GM12878 (cell line): ENCODE measurements around the gene MRGPRF. TPM values are rescaled to one million over a fixed set of nuclear protein-coding genes. Genes with fewer than 3 reads are reported as not detected.

ENCODE experiments used
- CHD2 ChIP-seq: IDR thresholded peaks from 2 replicates; pipeline ENCODE4 v1.6.1; 2011; ENCODE audit warnings: low read depth, low read length, improper control_type of control experiment, borderline replicate concordance
- E2F4 ChIP-seq: IDR thresholded peaks from 2 replicates; pipeline ENCODE4 v1.6.1; 2012; ENCODE audit warnings: low read depth, low read length, improper control_type of control experiment
- EP300 ChIP-seq, 2 experiments: fragments of 150-350 bp in 1 of 2; IDR thresholded peaks; 2 replicates each; pipeline ENCODE4 v1.6.1; 2011 to 2012; ENCODE audit warnings: low read depth in 2 of 2, low read length in 2 of 2, borderline replicate concordance in 1 of 2, improper control_type of control experiment in 1 of 2, inconsistent platforms in 1 of 2; ENCODE audit not compliant: control insufficient read depth in 1 of 2
- EZH2 ChIP-seq: IDR thresholded peaks from 2 replicates; pipeline ENCODE4 v1.6.1; 2012; ENCODE audit warnings: low read depth, mild to moderate bottlenecking, control low read depth, inconsistent platforms, low read length, borderline replicate concordance; ENCODE audit not compliant: control insufficient read depth
- FOS ChIP-seq: IDR thresholded peaks from 3 replicates; pipeline ENCODE4 v1.6.1; 2011; ENCODE audit warnings: borderline replicate concordance; ENCODE audit not compliant: insufficient read length; ENCODE audit errors: extremely low read depth
- LARP7 ChIP-seq: fragments of 450-650 bp; IDR thresholded peaks from 2 replicates; pipeline ENCODE4 v1.6.1; 2017; ENCODE audit warnings: mild to moderate bottlenecking
- NFIC ChIP-seq: IDR thresholded peaks from 2 replicates; pipeline ENCODE4 v1.6.1; 2012; ENCODE audit warnings: low read depth, mild to moderate bottlenecking, inconsistent platforms, low read length, moderate library complexity
- POLR2A ChIP-seq: IDR thresholded peaks from 2 replicates; pipeline ENCODE4 v1.6.1; 2011; ENCODE audit warnings: low read depth, mild to moderate bottlenecking, low read length
- RBBP5 ChIP-seq: fragments of 200-600 bp; sonication (generic); conservative IDR thresholded peaks from 2 replicates; pipeline ENCODE4 v1.6.1; 2016
- SMAD5 ChIP-seq: IDR thresholded peaks from 2 replicates; pipeline ENCODE4 v1.6.1; 2016; ENCODE audit warnings: antibody characterized with exemption, low read depth
- SMARCA5 ChIP-seq: fragments of 450-650 bp; IDR thresholded peaks from 2 replicates; pipeline ENCODE4 v1.6.1; 2017; ENCODE audit warnings: mild to moderate bottlenecking
- SREBF2 ChIP-seq: IDR thresholded peaks from 2 replicates; pipeline ENCODE4 v1.6.1; 2012; ENCODE audit warnings: mild to moderate bottlenecking, low read length
- SRF ChIP-seq, 2 experiments: IDR thresholded peaks; 2 replicates each; pipeline ENCODE4 v1.6.1; 2011; ENCODE audit warnings: low read depth in 2 of 2, low read length in 2 of 2, mild to moderate bottlenecking in 1 of 2, moderate library complexity in 1 of 2
- SUZ12 ChIP-seq: fragments of 200-600 bp; sonication (generic); IDR thresholded peaks from one replicate; pipeline ENCODE4 v1.6.1; 2018; ENCODE audit warnings: antibody characterized with exemption, mild to moderate bottlenecking; ENCODE audit not compliant: unreplicated experiment
- ZNF384 ChIP-seq: IDR thresholded peaks from 2 replicates; pipeline ENCODE4 v1.6.1; 2012; ENCODE audit warnings: low read depth, mild to moderate bottlenecking, low read length, improper control_type of control experiment, borderline replicate concordance
- polyA plus RNA-seq, 11 experiments: library from polyadenylated mRNA; depleted of rRNA in 4 of 11; unstranded in 6 of 11; stranded (reverse) in 5 of 11; fragments of >200 nt; fragmentation: Nextera tagmentation in 4 of 11; fragmentation: Illumina TruSeq in 1 of 11; extraction: Ambion mirVana in 4 of 11; extraction: Trizol in 1 of 11; gene quantifications; 1 replicate in 1 of 11; 2 replicates in 10 of 11; pipeline versions ENCODE4 v1.2.1 to v1.2.3, GENCODE V29; 2011 to 2016; ENCODE audit warnings: inconsistent platforms in 2 of 11, missing spikeins in 2 of 11, low read depth in 1 of 11
- total RNA-seq, 4 experiments: library from RNA; depleted of rRNA in 3 of 4; stranded (reverse); fragments of >200 nt in 3 of 4; fragmentation: Illumina TruSeq in 1 of 4; extraction: Trizol in 1 of 4; gene quantifications; 2 replicates each; pipeline versions ENCODE4 v1.2.1 to v1.2.3, GENCODE V29; 2013 to 2021
- TF ChIP-seq, protein P1 (sequence below): fragments of 450-650 bp; formaldehyde crosslinking; IDR thresholded peaks from 2 replicates; pipeline ENCODE4 v1.5.0; 2022; ENCODE audit warnings: mild to moderate bottlenecking, missing genetic modification characterization
- TF ChIP-seq, protein P2 (sequence below): fragments of 450-650 bp; conservative IDR thresholded peaks from 2 replicates; pipeline ENCODE4 v1.6.1; 2017; ENCODE audit warnings: mild to moderate bottlenecking, moderate library complexity
- TF ChIP-seq, protein P3 (sequence below): fragments of 450-650 bp; IDR thresholded peaks from 2 replicates; pipeline ENCODE4 v1.6.1; 2018; ENCODE audit warnings: borderline replicate concordance, mild to moderate bottlenecking; ENCODE audit not compliant: partially characterized antibody

Gene MRGPRF
- total and polyA plus RNA-seq, 10 of the 15 experiments (the other 5 are each of a cell fraction or from before 2014, with no cell fraction given): not detected

DNA sequence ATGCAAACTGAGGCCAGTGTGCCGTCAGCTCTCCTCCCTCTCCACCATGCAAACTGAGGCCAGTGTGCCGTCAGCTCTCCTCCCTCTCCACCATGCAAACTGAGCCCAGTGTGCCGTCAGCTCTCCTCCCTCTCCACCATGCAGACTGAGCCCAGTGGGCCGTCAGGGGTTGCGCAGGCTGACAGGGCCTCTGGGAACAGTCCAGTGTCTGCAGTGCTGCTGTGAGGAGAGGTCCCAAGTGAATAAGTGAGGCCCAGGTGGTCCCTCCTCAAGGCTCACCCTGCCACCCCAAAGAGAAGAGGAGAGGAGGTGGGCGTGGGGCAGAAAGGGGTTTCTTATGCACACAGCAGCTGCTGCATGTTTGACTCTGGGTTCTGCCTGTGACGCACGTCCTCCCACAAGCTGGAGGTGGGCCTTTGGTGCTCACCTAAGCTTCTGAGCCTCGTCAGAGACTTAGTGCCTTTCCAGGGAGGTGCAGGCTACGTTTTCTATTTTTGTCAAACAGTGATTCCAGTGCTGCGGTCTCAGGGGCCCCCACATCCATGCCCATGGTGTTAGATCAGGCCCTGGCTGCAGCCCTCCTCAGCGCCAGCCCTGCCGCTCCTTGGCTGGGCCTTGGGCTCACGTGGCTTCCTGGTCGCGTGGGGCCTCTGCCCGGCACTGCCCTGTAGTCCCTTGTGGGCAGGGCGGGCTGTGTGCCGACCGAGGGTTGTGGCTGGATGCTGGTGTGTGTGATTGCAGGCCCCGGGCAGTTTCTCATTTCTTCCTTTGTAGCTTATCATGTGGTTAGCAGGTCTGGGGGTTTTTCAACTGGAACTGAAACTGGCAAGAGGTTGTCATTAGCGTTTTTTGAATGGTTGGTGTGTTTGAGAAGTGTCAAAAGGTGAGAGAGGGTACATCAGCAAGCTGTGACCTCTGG is 42.8 kb upstream of the MRGPRF start (continued):
- TF ChIP-seq, protein P1, sequence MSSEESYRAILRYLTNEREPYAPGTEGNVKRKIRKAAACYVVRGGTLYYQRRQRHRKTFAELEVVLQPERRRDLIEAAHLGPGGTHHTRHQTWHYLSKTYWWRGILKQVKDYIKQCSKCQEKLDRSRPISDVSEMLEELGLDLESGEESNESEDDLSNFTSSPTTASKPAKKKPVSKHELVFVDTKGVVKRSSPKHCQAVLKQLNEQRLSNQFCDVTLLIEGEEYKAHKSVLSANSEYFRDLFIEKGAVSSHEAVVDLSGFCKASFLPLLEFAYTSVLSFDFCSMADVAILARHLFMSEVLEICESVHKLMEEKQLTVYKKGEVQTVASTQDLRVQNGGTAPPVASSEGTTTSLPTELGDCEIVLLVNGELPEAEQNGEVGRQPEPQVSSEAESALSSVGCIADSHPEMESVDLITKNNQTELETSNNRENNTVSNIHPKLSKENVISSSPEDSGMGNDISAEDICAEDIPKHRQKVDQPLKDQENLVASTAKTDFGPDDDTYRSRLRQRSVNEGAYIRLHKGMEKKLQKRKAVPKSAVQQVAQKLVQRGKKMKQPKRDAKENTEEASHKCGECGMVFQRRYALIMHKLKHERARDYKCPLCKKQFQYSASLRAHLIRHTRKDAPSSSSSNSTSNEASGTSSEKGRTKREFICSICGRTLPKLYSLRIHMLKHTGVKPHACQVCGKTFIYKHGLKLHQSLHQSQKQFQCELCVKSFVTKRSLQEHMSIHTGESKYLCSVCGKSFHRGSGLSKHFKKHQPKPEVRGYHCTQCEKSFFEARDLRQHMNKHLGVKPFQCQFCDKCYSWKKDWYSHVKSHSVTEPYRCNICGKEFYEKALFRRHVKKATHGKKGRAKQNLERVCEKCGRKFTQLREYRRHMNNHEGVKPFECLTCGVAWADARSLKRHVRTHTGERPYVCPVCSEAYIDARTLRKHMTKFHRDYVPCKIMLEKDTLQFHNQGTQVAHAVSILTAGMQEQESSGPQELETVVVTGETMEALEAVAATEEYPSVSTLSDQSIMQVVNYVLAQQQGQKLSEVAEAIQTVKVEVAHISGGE: no peak
- TF ChIP-seq POLR2A (peak; percentile 47; the same call in 1 of the 2 replicates), SMARCA5 (peak; percentile 84), LARP7 (0 out of 2 replicates have a peak, but pooled peaks have one; percentile 64), ZNF384 (no peak), SMAD5 (no peak), RBBP5 (no peak), SRF (IDR thresholded peaks at IDR 0.05; ENCODE audit: low read depth in 2 of 2, low read length in 2 of 2) (no peak), EZH2 (no peak), EP300 (IDR thresholded peaks at IDR 0.05; ENCODE audit: borderline replicate concordance in 1 of 2, control insufficient read depth in 1 of 2, low read depth in 2 of 2, low read length in 2 of 2) (peak; percentile 85 to 87), CHD2 (peak; percentile 37; the same call in 1 of the 2 replicates), SUZ12 (no peak), FOS (no peak), SREBF2 (no peak), NFIC (peak; percentile 84; the same call in 1 of the 2 replicates), E2F4 (no peak; the same call in 1 of the 2 replicates)
- TF ChIP-seq, protein P2, sequence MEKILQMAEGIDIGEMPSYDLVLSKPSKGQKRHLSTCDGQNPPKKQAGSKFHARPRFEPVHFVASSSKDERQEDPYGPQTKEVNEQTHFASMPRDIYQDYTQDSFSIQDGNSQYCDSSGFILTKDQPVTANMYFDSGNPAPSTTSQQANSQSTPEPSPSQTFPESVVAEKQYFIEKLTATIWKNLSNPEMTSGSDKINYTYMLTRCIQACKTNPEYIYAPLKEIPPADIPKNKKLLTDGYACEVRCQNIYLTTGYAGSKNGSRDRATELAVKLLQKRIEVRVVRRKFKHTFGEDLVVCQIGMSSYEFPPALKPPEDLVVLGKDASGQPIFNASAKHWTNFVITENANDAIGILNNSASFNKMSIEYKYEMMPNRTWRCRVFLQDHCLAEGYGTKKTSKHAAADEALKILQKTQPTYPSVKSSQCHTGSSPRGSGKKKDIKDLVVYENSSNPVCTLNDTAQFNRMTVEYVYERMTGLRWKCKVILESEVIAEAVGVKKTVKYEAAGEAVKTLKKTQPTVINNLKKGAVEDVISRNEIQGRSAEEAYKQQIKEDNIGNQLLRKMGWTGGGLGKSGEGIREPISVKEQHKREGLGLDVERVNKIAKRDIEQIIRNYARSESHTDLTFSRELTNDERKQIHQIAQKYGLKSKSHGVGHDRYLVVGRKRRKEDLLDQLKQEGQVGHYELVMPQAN: 0 out of 2 replicates have a peak, but pooled peaks have one; percentile 19
- TF ChIP-seq, protein P3, sequence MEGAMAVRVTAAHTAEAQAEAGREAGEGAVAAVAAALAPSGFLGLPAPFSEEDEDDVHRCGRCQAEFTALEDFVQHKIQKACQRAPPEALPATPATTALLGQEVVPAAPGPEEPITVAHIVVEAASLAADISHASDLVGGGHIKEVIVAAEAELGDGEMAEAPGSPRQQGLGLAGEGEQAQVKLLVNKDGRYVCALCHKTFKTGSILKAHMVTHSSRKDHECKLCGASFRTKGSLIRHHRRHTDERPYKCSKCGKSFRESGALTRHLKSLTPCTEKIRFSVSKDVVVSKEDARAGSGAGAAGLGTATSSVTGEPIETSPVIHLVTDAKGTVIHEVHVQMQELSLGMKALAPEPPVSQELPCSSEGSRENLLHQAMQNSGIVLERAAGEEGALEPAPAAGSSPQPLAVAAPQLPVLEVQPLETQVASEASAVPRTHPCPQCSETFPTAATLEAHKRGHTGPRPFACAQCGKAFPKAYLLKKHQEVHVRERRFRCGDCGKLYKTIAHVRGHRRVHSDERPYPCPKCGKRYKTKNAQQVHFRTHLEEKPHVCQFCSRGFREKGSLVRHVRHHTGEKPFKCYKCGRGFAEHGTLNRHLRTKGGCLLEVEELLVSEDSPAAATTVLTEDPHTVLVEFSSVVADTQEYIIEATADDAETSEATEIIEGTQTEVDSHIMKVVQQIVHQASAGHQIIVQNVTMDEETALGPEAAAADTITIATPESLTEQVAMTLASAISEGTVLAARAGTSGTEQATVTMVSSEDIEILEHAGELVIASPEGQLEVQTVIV: no peak
